Measurements from ENCODE around the gene SLC30A1. TPM values are rescaled to one million over a fixed set of nuclear protein-coding genes. Genes with fewer than 3 reads are reported as not detected.

Gene SLC30A1
- total and polyA plus RNA-seq, 7 donors: 0.35 to 5.2 (median 1.8) TPM

DNA sequence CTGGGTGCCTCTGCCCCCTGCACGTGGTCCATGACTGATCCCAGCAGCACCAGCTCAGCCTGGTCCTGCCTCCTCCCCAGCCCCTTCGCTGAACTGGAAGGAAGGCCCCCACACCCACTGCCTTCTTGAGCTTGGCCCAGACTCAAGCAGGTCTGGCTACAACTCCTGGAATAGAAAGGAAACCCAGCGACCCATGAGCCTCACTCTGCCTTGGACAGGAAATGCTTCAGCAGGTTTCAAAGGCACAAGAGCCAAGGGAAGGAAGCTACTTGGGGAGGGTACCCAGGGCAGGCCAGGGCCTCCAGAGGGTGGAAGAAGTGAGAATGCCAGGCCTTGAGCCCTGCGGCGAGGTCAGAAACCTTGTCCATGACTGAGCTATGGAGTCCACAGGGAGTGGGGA lies 51.1 kb downstream of the SLC30A1 start:
- Histone ChIP-seq H3K4me3 (no peak overlapping the region), H3K27ac (no peak overlapping the region), H3K4me1 (peaks cover 15% of the 10 kb centered on the region), H3K9me3 (no peaks in the 10 kb centered on the region), H3K36me3 (ENCODE audit: insufficient read depth in 1 of 2, low read depth in 1 of 2) (no peaks in the 10 kb centered on the region), H3K27me3 (ENCODE audit: insufficient read depth in 3 of 3, low read length in 2 of 3) (peaks cover 0 to 3% (median 0%) of the 10 kb centered on the region in 3 donors)
- TF ChIP-seq, protein P1, sequence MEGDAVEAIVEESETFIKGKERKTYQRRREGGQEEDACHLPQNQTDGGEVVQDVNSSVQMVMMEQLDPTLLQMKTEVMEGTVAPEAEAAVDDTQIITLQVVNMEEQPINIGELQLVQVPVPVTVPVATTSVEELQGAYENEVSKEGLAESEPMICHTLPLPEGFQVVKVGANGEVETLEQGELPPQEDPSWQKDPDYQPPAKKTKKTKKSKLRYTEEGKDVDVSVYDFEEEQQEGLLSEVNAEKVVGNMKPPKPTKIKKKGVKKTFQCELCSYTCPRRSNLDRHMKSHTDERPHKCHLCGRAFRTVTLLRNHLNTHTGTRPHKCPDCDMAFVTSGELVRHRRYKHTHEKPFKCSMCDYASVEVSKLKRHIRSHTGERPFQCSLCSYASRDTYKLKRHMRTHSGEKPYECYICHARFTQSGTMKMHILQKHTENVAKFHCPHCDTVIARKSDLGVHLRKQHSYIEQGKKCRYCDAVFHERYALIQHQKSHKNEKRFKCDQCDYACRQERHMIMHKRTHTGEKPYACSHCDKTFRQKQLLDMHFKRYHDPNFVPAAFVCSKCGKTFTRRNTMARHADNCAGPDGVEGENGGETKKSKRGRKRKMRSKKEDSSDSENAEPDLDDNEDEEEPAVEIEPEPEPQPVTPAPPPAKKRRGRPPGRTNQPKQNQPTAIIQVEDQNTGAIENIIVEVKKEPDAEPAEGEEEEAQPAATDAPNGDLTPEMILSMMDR (IDR thresholded peaks at IDR 0.05): no peak
- intact Hi-C loops (cut with DNase I): no loop called here
- no peak for DNase-seq
- ATAC-seq: no peak
- WGBS, 3 donors: 57 to 68% (median 57%) methylated on average over 5 of the region's 5 CpGs

DNA sequence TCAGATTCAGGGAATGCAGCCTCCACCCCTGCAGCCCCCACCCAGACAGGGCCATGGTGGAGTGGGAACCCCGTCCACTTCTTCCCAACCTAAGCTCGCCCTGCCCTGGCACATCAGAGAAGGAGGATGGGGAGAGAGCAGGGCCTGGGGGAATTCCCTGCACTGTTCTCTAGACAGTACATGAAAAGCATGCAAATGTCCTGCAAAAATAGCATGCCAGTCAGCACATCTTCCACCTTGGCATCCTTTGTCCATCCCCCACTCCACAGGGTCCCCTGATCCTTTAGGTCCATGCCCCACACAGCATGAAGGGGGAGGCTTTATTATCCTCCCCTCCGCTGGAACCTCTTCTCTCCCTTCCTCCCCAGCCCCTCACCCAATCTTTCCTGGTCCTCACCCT lies 52.0 kb downstream of the SLC30A1 start:
- TF ChIP-seq, protein P1 (IDR thresholded peaks at IDR 0.05): no peak
- 93 to 100% (median 98%) methylated on average over 3 of the region's 3 CpGs for WGBS, 3 donors
- H3K4me1 ChIP-seq: peaks cover 11% of the 10 kb centered on the region

DNA sequence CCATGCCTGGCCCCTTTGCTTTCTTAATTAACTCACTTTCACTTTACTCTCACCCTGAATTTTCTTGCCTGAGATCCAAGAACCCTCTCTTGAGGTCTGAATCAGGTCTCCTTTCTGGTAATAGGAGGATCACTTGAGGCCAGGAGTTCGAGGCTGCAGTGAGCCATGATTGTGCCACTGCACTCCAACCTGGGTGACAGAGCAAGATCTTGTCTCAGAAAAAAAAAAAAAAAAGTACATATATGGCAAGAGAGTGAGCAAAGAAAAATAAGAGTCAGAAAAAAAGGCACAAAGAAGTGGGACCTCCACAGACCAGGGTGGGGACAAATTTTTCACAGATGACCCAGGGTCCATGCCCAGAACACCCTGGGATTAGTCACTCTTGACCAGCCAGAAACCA lies 52.9 kb downstream of the SLC30A1 start:
- Histone ChIP-seq H3K36me3 (ENCODE audit: insufficient read depth in 1 of 2, low read depth in 1 of 2) (no peaks in the 10 kb centered on the region), H3K9me3 (no peaks in the 10 kb centered on the region), H3K4me3 (no peak overlapping the region), H3K27ac (no peak overlapping the region), H3K4me1 (peaks cover 11% of the 10 kb centered on the region), H3K27me3 (ENCODE audit: insufficient read depth in 3 of 3, low read length in 2 of 3) (peaks cover 0 to 3% (median 0%) of the 10 kb centered on the region in 3 donors)
- TF ChIP-seq, protein P1 (IDR thresholded peaks at IDR 0.05): no peak
- ATAC-seq: no peak
- 76 to 80% (median 77%) methylated on average over 1 of the region's 1 CpG for WGBS, 3 donors
- DNase-seq: no peak
- intact Hi-C loops (cut with DNase I): no loop called here

More for the DNA sequence above, 52.0 kb downstream of the SLC30A1 start:
- ATAC-seq (no peak), DNase-seq (no peak)
- H3K27ac ChIP-seq: no peak overlapping the region
- peaks cover 0 to 3% (median 0%) of the 10 kb centered on the region in 3 donors for H3K27me3 ChIP-seq (ENCODE audit: insufficient read depth in 3 of 3, low read length in 2 of 3)
- H3K9me3 ChIP-seq: no peaks in the 10 kb centered on the region
- intact Hi-C loops (cut with DNase I): no loop called here
- H3K4me3 ChIP-seq: no peak overlapping the region
- no peaks in the 10 kb centered on the region for H3K36me3 ChIP-seq (ENCODE audit: insufficient read depth in 1 of 2, low read depth in 1 of 2)

DNA sequence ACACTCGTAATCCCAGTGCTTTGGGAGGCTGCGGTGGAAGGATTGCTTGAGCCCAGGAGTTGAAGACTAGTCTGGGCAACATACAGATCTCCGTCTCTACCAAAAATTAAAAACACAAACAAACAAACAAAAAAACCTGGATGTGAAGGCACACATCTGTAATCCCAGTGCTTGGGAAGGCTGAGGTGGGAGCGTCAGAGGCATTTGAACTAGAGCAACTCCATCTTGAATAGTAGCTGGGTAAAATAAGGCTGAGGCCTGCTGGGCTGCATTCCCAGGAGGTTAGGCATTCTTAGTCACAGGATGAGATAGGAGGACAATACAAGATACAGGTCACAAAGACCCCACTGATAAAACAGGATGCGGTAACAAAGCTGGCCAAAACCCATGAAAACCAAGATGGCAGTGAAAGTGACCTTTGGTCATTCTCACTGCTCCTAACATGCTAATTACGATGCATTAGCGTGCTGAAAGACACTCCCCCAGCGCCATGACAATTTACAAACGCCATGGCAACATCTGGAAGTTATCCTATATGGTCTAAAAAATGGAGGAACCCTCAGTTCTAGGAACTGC lies 53.8 kb downstream of the SLC30A1 start:
- intact Hi-C loops (cut with DNase I): no loop called here
- Histone ChIP-seq H3K36me3 (ENCODE audit: insufficient read depth in 1 of 2, low read depth in 1 of 2) (no peaks in the 10 kb centered on the region), H3K4me3 (no peak overlapping the region), H3K9me3 (no peaks in the 10 kb centered on the region), H3K4me1 (peaks cover 8% of the 10 kb centered on the region), H3K27me3 (ENCODE audit: insufficient read depth in 3 of 3, low read length in 2 of 3) (peaks cover 0 to 3% (median 0%) of the 10 kb centered on the region in 3 donors), H3K27ac (no peak overlapping the region)
- DNase-seq: no peak
- TF ChIP-seq, protein P1 (IDR thresholded peaks at IDR 0.05): no peak
- WGBS, 3 donors: 92 to 94% (median 93%) methylated on average over 9 of the region's 9 CpGs
- ATAC-seq: no peak

DNA sequence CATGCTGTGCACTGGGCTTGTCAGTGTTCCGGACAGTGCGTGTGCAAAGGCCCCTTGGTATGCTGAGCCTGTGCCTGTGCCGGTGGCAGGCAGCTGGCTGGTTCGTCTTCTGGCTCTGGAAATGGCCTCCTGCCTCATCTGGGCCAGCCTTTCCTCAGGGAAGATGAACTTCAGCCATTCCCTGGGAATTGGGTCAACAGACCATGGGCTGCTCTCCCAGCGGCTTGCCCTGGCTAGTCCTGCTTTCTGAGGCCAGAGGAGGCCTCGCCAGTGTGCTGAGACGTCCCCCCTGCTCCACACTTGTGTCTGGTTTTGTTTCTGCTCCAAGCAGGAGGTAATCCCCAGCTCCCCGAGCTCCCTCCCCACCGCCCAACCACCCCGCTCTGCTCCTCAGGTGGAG lies 54.4 kb downstream of the SLC30A1 start:
- ATAC-seq: no peak
- TF ChIP-seq, protein P1 (IDR thresholded peaks at IDR 0.05): no peak
- 67 to 81% (median 69%) methylated on average over 8 to 10 of the region's 10 CpGs for WGBS, 3 donors
- peaks cover 0 to 3% (median 0%) of the 10 kb centered on the region in 3 donors for H3K27me3 ChIP-seq (ENCODE audit: insufficient read depth in 3 of 3, low read length in 2 of 3)
- no peak overlapping the region for H3K27ac ChIP-seq
- DNase-seq: no peak
- intact Hi-C loops (cut with DNase I): no loop called here
- no peaks in the 10 kb centered on the region for H3K9me3 ChIP-seq
- H3K36me3 ChIP-seq (ENCODE audit: insufficient read depth in 1 of 2, low read depth in 1 of 2): no peaks in the 10 kb centered on the region
- no peak overlapping the region for H3K4me3 ChIP-seq
- H3K4me1 ChIP-seq: peaks cover 2% of the 10 kb centered on the region
